ENCODE data around the gene KIRREL3.

KIRREL3 gene

GRCh38 chr11:126408496-126408895 is 592.1 kb downstream of the KIRREL3 start:
- no peak overlapping the region for H3K27ac ChIP-seq (ENCODE audit: low read depth, low read length)
- no peaks in the 10 kb centered on the region for H3K27me3 ChIP-seq (ENCODE audit: control insufficient read depth, insufficient read depth, low read length)
- no peak overlapping the region for H3K4me3 ChIP-seq (ENCODE audit: low read length)
- no peaks in the 10 kb centered on the region for H3K4me1 ChIP-seq (ENCODE audit: control insufficient read depth, insufficient read depth, low read length)
- H3K36me3 ChIP-seq (ENCODE audit: control insufficient read depth, insufficient read depth, low read length) = peaks cover 16% of the 10 kb centered on the region
- H3K9ac ChIP-seq (ENCODE audit: low read length) = no peak overlapping the region

- Histone ChIP-seq H3K9ac (ENCODE audit: low read length) (no peak overlapping the region), H3K27ac (ENCODE audit: low read depth, low read length) (no peak overlapping the region), H3K4me1 (ENCODE audit: control insufficient read depth, insufficient read depth, low read length) (no peaks in the 10 kb centered on the region), H3K27me3 (ENCODE audit: control insufficient read depth, insufficient read depth, low read length) (no peaks in the 10 kb centered on the region), H3K36me3 (ENCODE audit: control insufficient read depth, insufficient read depth, low read length) (peaks cover 13% of the 10 kb centered on the region), H3K4me3 (ENCODE audit: low read length) (no peak overlapping the region)
Measured at GRCh38 chr11:126407682-126408288, 592.8 kb downstream of the KIRREL3 start.

GRCh38 chr11:126407101-126407521 is 593.5 kb downstream of the KIRREL3 start:
- Histone ChIP-seq H3K4me1 (ENCODE audit: control insufficient read depth, insufficient read depth, low read length) (no peaks in the 10 kb centered on the region), H3K4me3 (ENCODE audit: low read length) (no peak overlapping the region), H3K27ac (ENCODE audit: low read depth, low read length) (no peak overlapping the region)

GRCh38 chr11:126406368-126406767 is 594.2 kb downstream of the KIRREL3 start:
- Histone ChIP-seq H3K4me3 (ENCODE audit: low read length) (peak overlapping the region; percentile 28), H3K36me3 (ENCODE audit: control insufficient read depth, insufficient read depth, low read length) (peaks cover 13% of the 10 kb centered on the region), H3K27me3 (ENCODE audit: control insufficient read depth, insufficient read depth, low read length) (no peaks in the 10 kb centered on the region), H3K4me1 (ENCODE audit: control insufficient read depth, insufficient read depth, low read length) (no peaks in the 10 kb centered on the region), H3K27ac (ENCODE audit: low read depth, low read length) (no peak overlapping the region), H3K9ac (ENCODE audit: low read length) (no peak overlapping the region)

More at GRCh38 chr11:126407101-126407521, 593.5 kb downstream of the KIRREL3 start:
- Histone ChIP-seq H3K36me3 (ENCODE audit: control insufficient read depth, insufficient read depth, low read length) (peaks cover 13% of the 10 kb centered on the region), H3K27me3 (ENCODE audit: control insufficient read depth, insufficient read depth, low read length) (no peaks in the 10 kb centered on the region), H3K9ac (ENCODE audit: low read length) (peak overlapping the region; percentile 26)

GRCh38 chr11:126405906-126406305 is 594.7 kb downstream of the KIRREL3 start:
- H3K9ac ChIP-seq (ENCODE audit: low read length) = no peak overlapping the region
- no peak overlapping the region for H3K27ac ChIP-seq (ENCODE audit: low read depth, low read length)
- H3K36me3 ChIP-seq (ENCODE audit: control insufficient read depth, insufficient read depth, low read length) = peaks cover 13% of the 10 kb centered on the region
- H3K4me3 ChIP-seq (ENCODE audit: low read length) = peak overlapping the region; percentile 28
- no peaks in the 10 kb centered on the region for H3K4me1 ChIP-seq (ENCODE audit: control insufficient read depth, insufficient read depth, low read length)
- no peaks in the 10 kb centered on the region for H3K27me3 ChIP-seq (ENCODE audit: control insufficient read depth, insufficient read depth, low read length)

GRCh38 chr11:126405374-126405773 is 595.2 kb downstream of the KIRREL3 start:
- Histone ChIP-seq H3K4me3 (ENCODE audit: low read length) (no peak overlapping the region), H3K27ac (ENCODE audit: low read depth, low read length) (no peak overlapping the region), H3K4me1 (ENCODE audit: control insufficient read depth, insufficient read depth, low read length) (no peaks in the 10 kb centered on the region)

GRCh38 chr11:126404367-126404766 is 596.2 kb downstream of the KIRREL3 start:
- H3K4me1 ChIP-seq (ENCODE audit: control insufficient read depth, insufficient read depth, low read length) = no peaks in the 10 kb centered on the region
- H3K27ac ChIP-seq (ENCODE audit: low read depth, low read length) = no peak overlapping the region

More at GRCh38 chr11:126405374-126405773, 595.2 kb downstream of the KIRREL3 start:
- H3K36me3 ChIP-seq (ENCODE audit: control insufficient read depth, insufficient read depth, low read length) = peaks cover 13% of the 10 kb centered on the region
- H3K9ac ChIP-seq (ENCODE audit: low read length) = no peak overlapping the region
- no peaks in the 10 kb centered on the region for H3K27me3 ChIP-seq (ENCODE audit: control insufficient read depth, insufficient read depth, low read length)

GRCh38 chr11:126403658-126404057 is 596.9 kb downstream of the KIRREL3 start:
- Histone ChIP-seq H3K4me3 (ENCODE audit: low read length) (no peak overlapping the region), H3K27me3 (ENCODE audit: control insufficient read depth, insufficient read depth, low read length) (no peaks in the 10 kb centered on the region), H3K4me1 (ENCODE audit: control insufficient read depth, insufficient read depth, low read length) (no peaks in the 10 kb centered on the region), H3K36me3 (ENCODE audit: control insufficient read depth, insufficient read depth, low read length) (peaks cover 2% of the 10 kb centered on the region), H3K9ac (ENCODE audit: low read length) (no peak overlapping the region), H3K27ac (ENCODE audit: low read depth, low read length) (no peak overlapping the region)

More at GRCh38 chr11:126404367-126404766, 596.2 kb downstream of the KIRREL3 start:
- H3K27me3 ChIP-seq (ENCODE audit: control insufficient read depth, insufficient read depth, low read length) = no peaks in the 10 kb centered on the region
- no peak overlapping the region for H3K4me3 ChIP-seq (ENCODE audit: low read length)
- peaks cover 9% of the 10 kb centered on the region for H3K36me3 ChIP-seq (ENCODE audit: control insufficient read depth, insufficient read depth, low read length)
- no peak overlapping the region for H3K9ac ChIP-seq (ENCODE audit: low read length)

GRCh38 chr11:126403022-126403581 is 597.5 kb downstream of the KIRREL3 start:
- Histone ChIP-seq H3K4me3 (ENCODE audit: low read length) (no peak overlapping the region), H3K9ac (ENCODE audit: low read length) (no peak overlapping the region), H3K27ac (ENCODE audit: low read depth, low read length) (no peak overlapping the region)

GRCh38 chr11:126400479-126400878 is 600.1 kb downstream of the KIRREL3 start:
- no peaks in the 10 kb centered on the region for H3K27me3 ChIP-seq (ENCODE audit: control insufficient read depth, insufficient read depth, low read length)
- H3K27ac ChIP-seq (ENCODE audit: low read depth, low read length) = no peak overlapping the region
- H3K4me3 ChIP-seq (ENCODE audit: low read length) = no peak overlapping the region
- no peak overlapping the region for H3K9ac ChIP-seq (ENCODE audit: low read length)
- no peaks in the 10 kb centered on the region for H3K4me1 ChIP-seq (ENCODE audit: control insufficient read depth, insufficient read depth, low read length)
- no peaks in the 10 kb centered on the region for H3K36me3 ChIP-seq (ENCODE audit: control insufficient read depth, insufficient read depth, low read length)

More at GRCh38 chr11:126403022-126403581, 597.5 kb downstream of the KIRREL3 start:
- Histone ChIP-seq H3K27me3 (ENCODE audit: control insufficient read depth, insufficient read depth, low read length) (no peaks in the 10 kb centered on the region), H3K4me1 (ENCODE audit: control insufficient read depth, insufficient read depth, low read length) (no peaks in the 10 kb centered on the region), H3K36me3 (ENCODE audit: control insufficient read depth, insufficient read depth, low read length) (no peaks in the 10 kb centered on the region)

- Histone ChIP-seq H3K36me3 (ENCODE audit: control insufficient read depth, insufficient read depth, low read length) (no peaks in the 10 kb centered on the region), H3K27ac (ENCODE audit: low read depth, low read length) (no peak overlapping the region), H3K4me1 (ENCODE audit: control insufficient read depth, insufficient read depth, low read length) (no peaks in the 10 kb centered on the region), H3K4me3 (ENCODE audit: low read length) (no peak overlapping the region), H3K27me3 (ENCODE audit: control insufficient read depth, insufficient read depth, low read length) (no peaks in the 10 kb centered on the region), H3K9ac (ENCODE audit: low read length) (no peak overlapping the region)
Measured at GRCh38 chr11:126400019-126400418, 600.6 kb downstream of the KIRREL3 start.

GRCh38 chr11:126398721-126399120 is 601.8 kb downstream of the KIRREL3 start:
- no peaks in the 10 kb centered on the region for H3K36me3 ChIP-seq (ENCODE audit: control insufficient read depth, insufficient read depth, low read length)
- H3K27ac ChIP-seq (ENCODE audit: low read depth, low read length) = no peak overlapping the region

GRCh38 chr11:126398296-126398695 is 602.3 kb downstream of the KIRREL3 start:
- Histone ChIP-seq H3K27me3 (ENCODE audit: control insufficient read depth, insufficient read depth, low read length) (no peaks in the 10 kb centered on the region), H3K4me1 (ENCODE audit: control insufficient read depth, insufficient read depth, low read length) (no peaks in the 10 kb centered on the region), H3K36me3 (ENCODE audit: control insufficient read depth, insufficient read depth, low read length) (no peaks in the 10 kb centered on the region), H3K9ac (ENCODE audit: low read length) (no peak overlapping the region), H3K27ac (ENCODE audit: low read depth, low read length) (no peak overlapping the region), H3K4me3 (ENCODE audit: low read length) (no peak overlapping the region)

More at GRCh38 chr11:126398721-126399120, 601.8 kb downstream of the KIRREL3 start:
- H3K4me1 ChIP-seq (ENCODE audit: control insufficient read depth, insufficient read depth, low read length) = no peaks in the 10 kb centered on the region
- no peak overlapping the region for H3K9ac ChIP-seq (ENCODE audit: low read length)
- H3K27me3 ChIP-seq (ENCODE audit: control insufficient read depth, insufficient read depth, low read length) = no peaks in the 10 kb centered on the region
- no peak overlapping the region for H3K4me3 ChIP-seq (ENCODE audit: low read length)

Measured in rectal smooth muscle tissue (tissue), 1 donor.